H4 (cell line): ENCODE data around the gene SIGLEC6. TPM values are rescaled to one million over a fixed set of nuclear protein-coding genes. Genes with fewer than 3 reads are reported as not detected.

Source experiments
- DNase-seq: peaks from one replicate; pipeline ENCODE4 v3.0.0-alpha.2; 2015; ENCODE audit warnings: low spot score
- total RNA-seq: library from RNA; depleted of rRNA; stranded (reverse); fragments of >200 nt; shearing (Covaris generic); gene quantifications from 2 replicates; pipeline ENCODE4 v1.2.3, GENCODE V29; 2014

SIGLEC6 gene
- total RNA-seq, 1 experiment from 2014 or later, result not detected

DNA sequence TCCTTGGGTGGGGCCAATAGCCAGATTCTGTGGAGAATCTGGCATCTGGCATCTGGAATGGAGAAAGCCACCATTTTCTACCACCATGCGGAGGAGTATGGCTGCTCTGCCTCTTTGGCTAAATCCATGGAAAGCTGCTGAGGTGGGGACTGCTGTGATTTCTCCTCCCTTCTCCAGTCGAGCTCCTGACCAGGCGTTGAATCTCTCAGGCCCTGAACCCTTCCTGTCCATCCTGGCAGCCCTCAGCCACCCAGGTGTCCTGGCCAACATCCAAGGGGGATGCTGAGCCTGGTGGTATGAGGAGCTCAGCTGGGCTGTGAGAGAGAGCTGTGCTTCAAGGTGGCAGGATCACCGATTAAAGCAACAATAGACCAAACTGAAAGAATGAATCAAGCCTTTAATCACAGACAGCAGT is 17.4 kb upstream of the SIGLEC6 start:
- DNase-seq, result no peak

GRCh38 chr19:51548213-51548651 is 16.8 kb upstream of the SIGLEC6 start:
- no peak for DNase-seq

DNA sequence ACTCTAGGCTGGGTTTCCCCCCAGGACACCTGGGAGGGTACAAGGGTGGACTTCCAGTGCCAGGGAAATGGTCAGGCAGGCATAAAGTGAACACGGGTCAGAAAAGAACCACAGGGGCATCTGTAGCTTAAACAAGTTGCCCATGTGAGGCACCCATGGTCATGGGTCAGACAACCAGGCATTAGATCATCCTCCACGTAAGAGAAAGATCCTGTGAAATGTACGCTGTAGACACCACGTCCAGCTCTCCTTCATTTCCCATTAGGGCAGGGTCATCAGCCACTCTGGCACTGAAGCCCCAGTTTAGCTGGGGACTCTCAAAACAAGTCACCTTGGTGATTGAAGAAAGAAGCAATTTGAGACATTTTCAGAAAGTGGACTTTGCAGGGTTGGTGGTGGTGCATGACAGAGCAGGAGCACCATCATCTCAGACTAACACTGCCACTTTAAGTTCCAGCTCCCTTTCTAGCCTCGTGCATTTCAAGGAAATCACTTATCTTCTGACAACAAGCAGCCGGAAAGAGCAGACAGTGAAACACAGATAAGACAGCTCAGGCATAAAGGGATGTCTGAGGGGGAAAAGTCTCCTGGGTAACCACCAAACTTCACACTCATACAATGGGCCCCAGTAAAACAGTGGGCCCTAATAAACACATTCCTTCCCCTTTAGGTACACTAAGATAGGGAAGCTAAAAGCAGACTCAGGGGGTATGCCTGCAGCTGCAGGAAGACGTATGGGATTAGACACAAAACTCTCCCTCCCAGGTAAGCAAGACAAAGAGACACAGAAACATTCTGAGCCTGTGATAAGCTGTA is 16.1 kb upstream of the SIGLEC6 start:
- no peak for DNase-seq

DNA sequence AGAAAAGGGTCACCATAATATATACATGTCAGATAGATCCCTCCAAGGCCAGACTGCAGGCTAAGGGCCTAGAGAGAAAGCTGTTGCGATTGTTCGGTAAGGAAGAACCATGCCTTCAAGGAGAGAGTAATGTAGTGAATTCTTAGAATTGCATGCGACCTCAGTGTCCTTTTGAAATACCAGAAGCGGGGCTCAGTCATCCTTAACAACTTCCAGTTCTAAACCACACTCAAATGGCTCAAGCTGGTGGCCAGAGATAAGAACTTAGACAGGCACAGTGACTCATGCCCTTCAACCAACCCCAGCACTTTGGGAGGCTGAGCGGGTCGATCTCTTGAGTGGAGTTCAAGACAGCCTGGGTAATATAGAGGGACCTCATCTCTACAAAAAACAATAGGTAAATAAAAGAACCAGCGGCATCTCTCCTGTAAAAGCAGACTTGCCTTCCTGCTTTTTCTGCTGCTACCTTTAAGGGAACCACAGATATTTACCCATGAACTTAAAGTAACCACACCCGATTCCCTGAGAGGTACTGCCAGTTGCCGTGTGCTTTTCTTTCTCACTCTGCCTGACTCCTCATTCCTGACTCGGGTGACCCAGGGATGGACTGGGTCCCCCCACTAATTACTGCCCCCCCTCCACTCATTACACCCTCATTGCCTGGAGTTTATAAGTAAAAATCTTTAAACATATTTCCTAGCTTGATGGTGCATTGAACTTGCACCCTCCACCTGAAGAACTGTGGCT is 15.4 kb upstream of the SIGLEC6 start:
- peak; percentile 91 for DNase-seq

GRCh38 chr19:51546107-51546649 is 14.7 kb upstream of the SIGLEC6 start:
- no peak for DNase-seq

- no peak for DNase-seq
Observed at GRCh38 chr19:51544038-51544437, 12.6 kb upstream of the SIGLEC6 start.

GRCh38 chr19:51542699-51543098 is 11.2 kb upstream of the SIGLEC6 start:
- no peak for DNase-seq

GRCh38 chr19:51541458-51542357 is 10.2 kb upstream of the SIGLEC6 start:
- DNase-seq, result no peak

DNA sequence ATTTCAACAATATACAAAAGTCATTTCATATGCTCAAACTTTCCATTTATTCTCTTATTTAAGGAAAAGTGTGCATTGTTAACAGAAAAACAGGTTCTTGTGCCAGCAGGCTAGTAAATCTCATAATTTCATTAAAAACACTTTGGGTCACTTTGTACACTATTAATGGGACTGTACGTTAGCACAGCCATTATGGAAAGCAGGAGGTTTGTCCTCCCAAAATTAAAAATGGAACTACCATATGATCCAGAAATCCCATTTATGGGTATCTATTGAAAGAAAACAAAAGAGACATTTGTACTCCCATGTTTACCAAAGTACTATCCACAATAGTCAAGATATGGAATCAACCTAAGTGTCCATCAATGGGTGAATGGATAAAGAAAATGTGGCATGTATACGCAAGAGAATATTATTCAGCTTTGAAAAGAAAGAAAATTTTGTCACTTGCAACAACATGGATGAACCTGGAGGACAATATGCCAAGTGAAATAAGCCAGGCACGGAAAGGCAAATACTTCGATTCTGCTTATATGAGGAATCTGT is 8.4 kb upstream of the SIGLEC6 start:
- no peak for DNase-seq

GRCh38 chr19:51535535-51535934 is 4.1 kb upstream of the SIGLEC6 start:
- no peak for DNase-seq

- DNase-seq, result no peak
Observed at GRCh38 chr19:51530616-51531015, 854 bp downstream of the SIGLEC6 start.

- DNase-seq, result no peak
Observed at GRCh38 chr19:51529301-51529700, 2.2 kb downstream of the SIGLEC6 start.

DNA sequence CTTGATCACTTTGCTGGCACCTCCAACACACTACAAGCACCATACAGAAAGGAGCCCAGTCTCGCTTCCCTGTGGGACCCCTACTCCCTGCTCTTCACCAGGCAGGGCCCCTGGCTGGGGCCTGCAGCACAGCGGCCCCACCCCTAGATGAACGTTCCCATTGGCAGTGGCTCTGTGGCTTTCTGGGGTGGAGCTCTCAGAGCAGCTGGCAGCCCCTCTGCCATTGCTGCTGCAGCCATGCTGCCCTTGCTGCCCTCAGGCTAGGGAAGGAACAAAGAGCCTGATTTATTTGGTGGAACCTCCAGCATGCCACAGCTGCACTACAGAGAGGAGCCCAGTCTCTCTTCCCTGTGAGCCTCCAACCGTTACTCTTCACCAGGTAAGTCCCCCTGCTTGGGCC is 5.8 kb downstream of the SIGLEC6 start:
- no peak for DNase-seq

- DNase-seq, result peak; percentile 4
Observed at GRCh38 chr19:51524666-51525264, 6.7 kb downstream of the SIGLEC6 start.

GRCh38 chr19:51521781-51522180 is 9.7 kb downstream of the SIGLEC6 start:
- no peak for DNase-seq

GRCh38 chr19:51521357-51521756 is 10.1 kb downstream of the SIGLEC6 start:
- DNase-seq, result no peak

DNA sequence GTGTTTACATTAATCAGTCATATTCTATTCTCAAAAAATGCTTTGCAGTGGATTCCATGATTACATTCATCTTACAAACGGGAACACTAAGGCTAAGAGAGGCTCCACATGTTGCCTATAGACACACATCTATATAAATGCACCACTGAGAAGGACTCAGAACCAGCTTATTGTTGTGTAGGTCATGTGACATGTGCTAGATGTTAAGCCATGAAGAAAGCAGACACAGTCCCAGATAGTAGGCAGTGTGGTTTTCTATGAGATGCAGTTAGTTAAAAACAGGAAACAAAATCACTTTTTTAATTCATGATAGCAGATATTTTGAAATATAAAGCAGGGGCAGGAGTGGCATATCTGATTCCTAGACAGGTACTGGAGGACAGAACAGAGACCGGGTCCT is 10.7 kb downstream of the SIGLEC6 start:
- peak; percentile 3 for DNase-seq

GRCh38 chr19:51514866-51515481 is 16.5 kb downstream of the SIGLEC6 start:
- DNase-seq, result peak; percentile 48

DNA sequence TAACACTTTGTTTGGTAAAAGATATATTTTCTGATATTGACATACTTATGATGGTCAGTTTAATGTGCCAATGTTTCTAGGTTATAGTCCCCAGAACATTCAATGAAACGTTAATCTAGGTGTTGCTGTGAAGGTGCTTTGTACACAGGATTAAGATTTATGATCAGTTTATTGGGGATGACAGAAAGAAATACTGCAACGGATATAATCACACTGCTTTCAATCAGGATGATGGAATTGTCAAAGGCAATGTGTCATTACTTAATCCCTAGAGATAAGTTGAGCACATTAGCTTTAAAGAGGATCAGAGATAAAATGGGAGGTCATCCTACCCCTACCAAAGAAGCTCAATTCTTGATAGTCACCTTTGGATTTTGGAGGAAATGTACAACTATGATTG is 17.5 kb downstream of the SIGLEC6 start:
- no peak for DNase-seq

- DNase-seq, result peak; percentile 28
Observed at GRCh38 chr19:51511353-51511752, 20.1 kb downstream of the SIGLEC6 start.
